Measurements from ENCODE around the gene ITSN1. TPM values are rescaled to one million over a fixed set of nuclear protein-coding genes. Genes with fewer than 3 reads are reported as not detected.

Gene ITSN1
- total RNA-seq, 4 donors from 2014 or later = 33.0 to 50.5 (median 45.9) TPM

GRCh38 chr21:33761441-33762036 lies 119.2 kb downstream of the ITSN1 start:
- Histone ChIP-seq H3K27ac (peak overlapping the region in 2 of 4 donors; percentile 46 to 67), H3K36me3 (peaks cover 0 to 22% of the 10 kb centered on the region in 2 donors), H3K27me3 (no peaks in the 10 kb centered on the region), H3K4me3 (no peak overlapping the region), H3K4me1 (peaks cover 0 to 17% (median 0%) of the 10 kb centered on the region in 3 donors), H3K9me3 (no peaks in the 10 kb centered on the region)
- ATAC-seq = peak; percentile 71
- TF ChIP-seq POLR2A (IDR thresholded peaks at IDR 0.05) = no peak
- TF ChIP-seq EP300 (IDR thresholded peaks at IDR 0.05) = no peak
- no peak for TF ChIP-seq POLR2AphosphoS5 (IDR thresholded peaks at IDR 0.05)
- no peak for TF ChIP-seq CTCF (IDR thresholded peaks at IDR 0.05)
- WGBS, 2 donors (ENCODE audit: low coverage in 1 of 2) = 33 to 44% methylated on average over 4 to 6 of the region's 6 CpGs

- 92 to 95% methylated on average over 4 to 7 of the region's 9 CpGs for WGBS, 2 donors (ENCODE audit: low coverage in 1 of 2)
- Histone ChIP-seq H3K9me3 (no peaks in the 10 kb centered on the region), H3K27me3 (no peaks in the 10 kb centered on the region), H3K27ac (no peak overlapping the region), H3K4me3 (no peak overlapping the region), H3K4me1 (peaks cover 0 to 17% (median 0%) of the 10 kb centered on the region in 3 donors), H3K36me3 (peaks cover 0 to 17% of the 10 kb centered on the region in 2 donors)
- TF ChIP-seq POLR2A (IDR thresholded peaks at IDR 0.05) = no peak
- TF ChIP-seq EP300 (IDR thresholded peaks at IDR 0.05) = no peak
- TF ChIP-seq CTCF (IDR thresholded peaks at IDR 0.05) = no peak
- TF ChIP-seq POLR2AphosphoS5 (IDR thresholded peaks at IDR 0.05) = no peak
- no peak for ATAC-seq
Measured at GRCh38 chr21:33762803-33763581, 120.7 kb downstream of the ITSN1 start.

- H3K36me3 ChIP-seq = peaks cover 0 to 13% of the 10 kb centered on the region in 2 donors
- no peaks in the 10 kb centered on the region for H3K9me3 ChIP-seq
- TF ChIP-seq CTCF (IDR thresholded peaks at IDR 0.05) = no peak
- TF ChIP-seq POLR2A (IDR thresholded peaks at IDR 0.05) = no peak
- no peak for TF ChIP-seq POLR2AphosphoS5 (IDR thresholded peaks at IDR 0.05)
- H3K27me3 ChIP-seq = no peaks in the 10 kb centered on the region
- no peak for ATAC-seq
- 70 to 82% methylated on average over 3 of the region's 3 CpGs for WGBS, 2 donors (ENCODE audit: low coverage in 1 of 2)
- peaks cover 0 to 17% (median 0%) of the 10 kb centered on the region in 3 donors for H3K4me1 ChIP-seq
- H3K4me3 ChIP-seq = no peak overlapping the region
- no peak overlapping the region for H3K27ac ChIP-seq
Measured at GRCh38 chr21:33763582-33763899, 121.2 kb downstream of the ITSN1 start.

- H3K9me3 ChIP-seq = no peaks in the 10 kb centered on the region
- no peaks in the 10 kb centered on the region for H3K4me1 ChIP-seq
- no peaks in the 10 kb centered on the region for H3K27me3 ChIP-seq
- no peak overlapping the region for H3K4me3 ChIP-seq
- H3K27ac ChIP-seq = no peak overlapping the region
- ATAC-seq = no peak
- peaks cover 0 to 50% of the 10 kb centered on the region in 2 donors for H3K36me3 ChIP-seq
- 60 to 69% methylated on average over 1 of the region's 1 CpG for WGBS, 2 donors (ENCODE audit: low coverage in 1 of 2)
- TF ChIP-seq POLR2A (IDR thresholded peaks at IDR 0.05) (no peak), CTCF (IDR thresholded peaks at IDR 0.05) (no peak), POLR2AphosphoS5 (IDR thresholded peaks at IDR 0.05) (no peak), EP300 (IDR thresholded peaks at IDR 0.05) (no peak)
Measured at GRCh38 chr21:33767236-33767635, 124.9 kb downstream of the ITSN1 start.

- Histone ChIP-seq H3K4me1 (no peaks in the 10 kb centered on the region), H3K27me3 (no peaks in the 10 kb centered on the region), H3K4me3 (no peak overlapping the region), H3K9me3 (no peaks in the 10 kb centered on the region), H3K27ac (no peak overlapping the region), H3K36me3 (peaks cover 0 to 56% of the 10 kb centered on the region in 2 donors)
- no peak for TF ChIP-seq POLR2AphosphoS5 (IDR thresholded peaks at IDR 0.05)
- no peak for TF ChIP-seq CTCF (IDR thresholded peaks at IDR 0.05)
- TF ChIP-seq POLR2A (IDR thresholded peaks at IDR 0.05) = no peak
- no peak for TF ChIP-seq EP300 (IDR thresholded peaks at IDR 0.05)
- no peak for ATAC-seq
- 96 to 100% methylated on average over 2 of the region's 2 CpGs for WGBS, 2 donors (ENCODE audit: low coverage in 1 of 2)
Measured at GRCh38 chr21:33767960-33768359, 125.7 kb downstream of the ITSN1 start.
